ENCODE measurements around the gene CEMIP. TPM values are rescaled to one million over a fixed set of nuclear protein-coding genes. Genes with fewer than 3 reads are reported as not detected.

The CEMIP gene
- total and polyA plus RNA-seq, 2 experiments from 2014 or later, result 0.27 to 2.1 TPM

DNA sequence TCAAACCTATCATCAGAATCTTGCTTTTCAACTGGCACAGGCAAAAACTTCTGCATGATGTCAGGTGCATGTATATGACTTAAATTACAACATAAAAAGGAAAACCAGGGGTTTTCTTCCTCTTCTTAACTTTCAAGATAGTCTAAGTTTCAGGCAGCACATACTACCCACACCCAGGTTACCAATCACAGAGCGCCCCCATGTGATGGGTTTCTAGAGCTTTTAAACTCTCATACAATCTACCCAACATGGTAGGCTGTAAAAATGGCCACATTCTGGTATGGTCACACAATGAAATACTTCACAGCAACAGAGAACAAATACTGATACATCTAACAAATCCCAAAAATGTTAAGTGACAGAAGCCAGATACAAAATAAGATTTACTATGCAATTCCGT lies 203.0 kb downstream of the CEMIP start:
- no peak overlapping the region for H3K4me2 ChIP-seq
- Mint-ChIP-seq H3K27ac (no peak overlapping the region), H3K4me1 (peaks cover 33% of the 10 kb centered on the region), H3K9me3 (no peaks in the 10 kb centered on the region), H3K36me3 (ENCODE audit: low read depth) (peaks cover 38% of the 10 kb centered on the region), H3K4me3 (no peak overlapping the region), H3K27me3 (ENCODE audit: insufficient read depth, low read depth, poor library complexity) (peaks cover 5% of the 10 kb centered on the region)
- no peaks in the 10 kb centered on the region for H3K9me2 ChIP-seq (ENCODE audit: insufficient read depth)
- H4K20me1 ChIP-seq (replicated peaks; ENCODE audit: insufficient read depth), result peaks cover 37% of the 10 kb centered on the region
- peak; percentile 53 for DNase-seq (ENCODE audit: low spot score)
- H3F3A ChIP-seq (replicated peaks; ENCODE audit: low read depth), result no peaks in the 10 kb centered on the region
- H3K27me3 ChIP-seq (ENCODE audit: insufficient read depth), result no peaks in the 10 kb centered on the region
- H3K79me2 ChIP-seq (replicated peaks; ENCODE audit: insufficient read depth), result peaks cover 61% of the 10 kb centered on the region
- peak; percentile 61 for TF ChIP-seq CTCF (conservative IDR thresholded peaks at IDR 0.05; ENCODE audit: low read depth in 2 of 2)
- no peak for TF ChIP-seq EZH2phosphoT487 (IDR thresholded peaks at IDR 0.05; ENCODE audit: unreplicated experiment)
- H3K36me3 ChIP-seq (ENCODE audit: insufficient read depth), result peaks cover 12% of the 10 kb centered on the region
- H3K4me1 ChIP-seq (ENCODE audit: insufficient read depth), result peaks cover 27% of the 10 kb centered on the region
- no peak overlapping the region for H3K27ac ChIP-seq (ENCODE audit: low read depth)
- H2AFZ ChIP-seq, result no peak overlapping the region
- no peak overlapping the region for H3K4me3 ChIP-seq
- ATAC-seq, result peak; percentile 28; the same call in 1 of the 3 replicates

GRCh38 chr15:80982839-80983238 lies 203.7 kb downstream of the CEMIP start:
- DNase-seq (ENCODE audit: low spot score) (no peak), ATAC-seq (no peak)
- no peak for TF ChIP-seq POLR2AphosphoS5 (IDR thresholded peaks at IDR 0.05; ENCODE audit: low read depth)
- no peak for TF ChIP-seq EZH2 (IDR thresholded peaks at IDR 0.05; ENCODE audit: low read depth, unreplicated experiment)
- Histone ChIP-seq H3K4me2 (no peak overlapping the region), H4K20me1 (replicated peaks; ENCODE audit: insufficient read depth) (peaks cover 37% of the 10 kb centered on the region), H3K4me3 (no peak overlapping the region), H3K27me3 (ENCODE audit: insufficient read depth) (no peaks in the 10 kb centered on the region), H3K9me2 (ENCODE audit: insufficient read depth) (no peaks in the 10 kb centered on the region), H2AFZ (no peak overlapping the region), H3K79me2 (replicated peaks; ENCODE audit: insufficient read depth) (peaks cover 65% of the 10 kb centered on the region), H3F3A (replicated peaks; ENCODE audit: low read depth) (no peaks in the 10 kb centered on the region), H3K4me1 (ENCODE audit: insufficient read depth) (peaks cover 25% of the 10 kb centered on the region), H3K27ac (ENCODE audit: low read depth) (no peak overlapping the region), H3K36me3 (ENCODE audit: insufficient read depth) (peaks cover 12% of the 10 kb centered on the region)
- Mint-ChIP-seq H3K27me3 (ENCODE audit: insufficient read depth, low read depth, poor library complexity) (peaks cover 2% of the 10 kb centered on the region), H3K4me3 (no peak overlapping the region), H3K4me1 (peaks cover 29% of the 10 kb centered on the region), H3K9me3 (no peaks in the 10 kb centered on the region), H3K27ac (no peak overlapping the region), H3K36me3 (ENCODE audit: low read depth) (peaks cover 35% of the 10 kb centered on the region)

GRCh38 chr15:80984856-80985255 lies 205.7 kb downstream of the CEMIP start:
- H3K9me3 Mint-ChIP-seq, result no peaks in the 10 kb centered on the region
- H3K9me2 ChIP-seq (ENCODE audit: insufficient read depth), result no peaks in the 10 kb centered on the region
- H3K27me3 Mint-ChIP-seq (ENCODE audit: insufficient read depth, low read depth, poor library complexity), result peaks cover 7% of the 10 kb centered on the region
- no peak overlapping the region for H3K4me3 Mint-ChIP-seq
- H3K4me3 ChIP-seq, result no peak overlapping the region
- H3K36me3 ChIP-seq (ENCODE audit: insufficient read depth), result peaks cover 6% of the 10 kb centered on the region
- peak overlapping the region; percentile 45; the same call in 1 of the 2 replicates for H3K4me2 ChIP-seq
- H3K27me3 ChIP-seq (ENCODE audit: insufficient read depth), result no peaks in the 10 kb centered on the region
- no peaks in the 10 kb centered on the region for H3F3A ChIP-seq (replicated peaks; ENCODE audit: low read depth)
- peaks cover 36% of the 10 kb centered on the region for H3K4me1 ChIP-seq (ENCODE audit: insufficient read depth)
- peaks cover 77% of the 10 kb centered on the region for H3K79me2 ChIP-seq (replicated peaks; ENCODE audit: insufficient read depth)
- H3K36me3 Mint-ChIP-seq (ENCODE audit: low read depth), result peaks cover 17% of the 10 kb centered on the region
- no peak overlapping the region for H3K27ac Mint-ChIP-seq
- ATAC-seq (no peak), DNase-seq (ENCODE audit: low spot score) (no peak)
- H3K4me1 Mint-ChIP-seq, result peaks cover 27% of the 10 kb centered on the region
- H3K27ac ChIP-seq (ENCODE audit: low read depth), result 0 out of 2 replicates have a peak overlapping the region, but pooled peaks have one; percentile 55
- no peak overlapping the region for H2AFZ ChIP-seq
- peaks cover 42% of the 10 kb centered on the region for H4K20me1 ChIP-seq (replicated peaks; ENCODE audit: insufficient read depth)
- TF ChIP-seq CREB1 (CRISPR knock-in tag; IDR thresholded peaks at IDR 0.05; ENCODE audit: low read depth), result no peak
- TF ChIP-seq ZNF331 (CRISPR knock-in tag; IDR thresholded peaks at IDR 0.05; ENCODE audit: low read depth), result no peak
- TF ChIP-seq, protein P1, sequence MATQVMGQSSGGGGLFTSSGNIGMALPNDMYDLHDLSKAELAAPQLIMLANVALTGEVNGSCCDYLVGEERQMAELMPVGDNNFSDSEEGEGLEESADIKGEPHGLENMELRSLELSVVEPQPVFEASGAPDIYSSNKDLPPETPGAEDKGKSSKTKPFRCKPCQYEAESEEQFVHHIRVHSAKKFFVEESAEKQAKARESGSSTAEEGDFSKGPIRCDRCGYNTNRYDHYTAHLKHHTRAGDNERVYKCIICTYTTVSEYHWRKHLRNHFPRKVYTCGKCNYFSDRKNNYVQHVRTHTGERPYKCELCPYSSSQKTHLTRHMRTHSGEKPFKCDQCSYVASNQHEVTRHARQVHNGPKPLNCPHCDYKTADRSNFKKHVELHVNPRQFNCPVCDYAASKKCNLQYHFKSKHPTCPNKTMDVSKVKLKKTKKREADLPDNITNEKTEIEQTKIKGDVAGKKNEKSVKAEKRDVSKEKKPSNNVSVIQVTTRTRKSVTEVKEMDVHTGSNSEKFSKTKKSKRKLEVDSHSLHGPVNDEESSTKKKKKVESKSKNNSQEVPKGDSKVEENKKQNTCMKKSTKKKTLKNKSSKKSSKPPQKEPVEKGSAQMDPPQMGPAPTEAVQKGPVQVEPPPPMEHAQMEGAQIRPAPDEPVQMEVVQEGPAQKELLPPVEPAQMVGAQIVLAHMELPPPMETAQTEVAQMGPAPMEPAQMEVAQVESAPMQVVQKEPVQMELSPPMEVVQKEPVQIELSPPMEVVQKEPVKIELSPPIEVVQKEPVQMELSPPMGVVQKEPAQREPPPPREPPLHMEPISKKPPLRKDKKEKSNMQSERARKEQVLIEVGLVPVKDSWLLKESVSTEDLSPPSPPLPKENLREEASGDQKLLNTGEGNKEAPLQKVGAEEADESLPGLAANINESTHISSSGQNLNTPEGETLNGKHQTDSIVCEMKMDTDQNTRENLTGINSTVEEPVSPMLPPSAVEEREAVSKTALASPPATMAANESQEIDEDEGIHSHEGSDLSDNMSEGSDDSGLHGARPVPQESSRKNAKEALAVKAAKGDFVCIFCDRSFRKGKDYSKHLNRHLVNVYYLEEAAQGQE (IDR thresholded peaks at IDR 0.05; ENCODE audit: unreplicated experiment), result no peak
- TF ChIP-seq EZH2phosphoT487 (IDR thresholded peaks at IDR 0.05; ENCODE audit: unreplicated experiment), result no peak
- TF ChIP-seq JUNB (IDR thresholded peaks at IDR 0.05; ENCODE audit: unreplicated experiment), result no peak
